NCI-H2081 (cell line): ENCODE results near the gene PPIB.
"Not testable (repeated sequence)": the region's sequence is repeated elsewhere in the genome, so short reads cannot be mapped to it uniquely, and the experiment has no call there.

Experiments
- DNase-seq, 2 experiments: peaks; one replicate each; lab custom pipeline; 2025; lab: John Stamatoyannopoulos, UW

PPIB gene

GRCh38 chr15:64141798-64142512 is 20.9 kb downstream of the PPIB start:
- no peak for DNase-seq

- DNase-seq = no peak
Observed at GRCh38 chr15:64138331-64138941, 24.4 kb downstream of the PPIB start.

GRCh38 chr15:64137226-64137833 is 25.5 kb downstream of the PPIB start:
- no peak for DNase-seq

GRCh38 chr15:64136347-64136746 is 26.5 kb downstream of the PPIB start:
- DNase-seq = no peak

GRCh38 chr15:64134345-64134829 is 28.4 kb downstream of the PPIB start:
- DNase-seq = no peak

GRCh38 chr15:64133623-64134344 is 29.0 kb downstream of the PPIB start:
- no peak for DNase-seq

- no peak for DNase-seq
Observed at GRCh38 chr15:64132217-64132616, 30.6 kb downstream of the PPIB start.

GRCh38 chr15:64131547-64131946 is 31.3 kb downstream of the PPIB start:
- DNase-seq = no peak

- DNase-seq = no peak
Observed at GRCh38 chr15:64130159-64130558, 32.7 kb downstream of the PPIB start.

GRCh38 chr15:64127521-64128270 is 35.1 kb downstream of the PPIB start:
- no peak for DNase-seq

- no peak for DNase-seq
Observed at GRCh38 chr15:64125978-64126377, 36.8 kb downstream of the PPIB start.

GRCh38 chr15:64122936-64123351 is 39.9 kb downstream of the PPIB start:
- no peak for DNase-seq

- no peak for DNase-seq
Observed at GRCh38 chr15:64122444-64122843, 40.4 kb downstream of the PPIB start.

- DNase-seq = no peak
Observed at GRCh38 chr15:64121614-64122013, 41.2 kb downstream of the PPIB start.

GRCh38 chr15:64120322-64120721 is 42.5 kb downstream of the PPIB start:
- DNase-seq = not testable (repeated sequence)

GRCh38 chr15:64117759-64118487 is 44.9 kb downstream of the PPIB start:
- DNase-seq = no peak

GRCh38 chr15:64112904-64113303 is 49.9 kb downstream of the PPIB start:
- DNase-seq = no peak

- DNase-seq = no peak
Observed at GRCh38 chr15:64112073-64112772, 50.6 kb downstream of the PPIB start.

GRCh38 chr15:64111679-64112050 is 51.2 kb downstream of the PPIB start:
- DNase-seq = no peak

GRCh38 chr15:64110950-64111678 is 51.7 kb downstream of the PPIB start:
- DNase-seq = no peak
